K562 (cell line): ENCODE measurements around the gene RUFY2. TPM values are rescaled to one million over a fixed set of nuclear protein-coding genes. Genes with fewer than 3 reads are reported as not detected.

Source experiments
- AFF4 ChIP-seq: sonication (generic); formaldehyde crosslinking; IDR thresholded peaks from 2 replicates; pipeline ENCODE4 v1.8.0; 2023; ENCODE audit warnings: mild to moderate bottlenecking, missing genetic modification reagents
- ARID3A ChIP-seq: IDR thresholded peaks from 2 replicates; pipeline ENCODE4 v1.6.1; 2012; ENCODE audit warnings: low read depth, low read length, improper control_type of control experiment, borderline replicate concordance
- ATF6 ChIP-seq: sonication (generic); formaldehyde crosslinking; IDR thresholded peaks from 2 replicates; pipeline ENCODE4 v1.4.0; 2020; ENCODE audit warnings: mild to moderate bottlenecking, missing genetic modification reagents
- DPF2 ChIP-seq: fragments of 450-650 bp; IDR thresholded peaks from 2 replicates; pipeline ENCODE4 v1.6.1; 2016
- ELF2 ChIP-seq: fragments of 250-450 bp; sonication (Bioruptor Pico); IDR thresholded peaks from 2 replicates; pipeline ENCODE4 v1.5.0; 2021; ENCODE audit warnings: mild to moderate bottlenecking
- GABPB2 ChIP-seq: fragments of 250-450 bp; sonication (Bioruptor Pico); conservative IDR thresholded peaks from 2 replicates; pipeline ENCODE4 v1.5.1; 2021; ENCODE audit warnings: mild to moderate bottlenecking
- GATAD2B ChIP-seq: fragments of 450-650 bp; IDR thresholded peaks from 2 replicates; pipeline ENCODE4 v1.6.1; 2017; ENCODE audit warnings: mild to moderate bottlenecking, borderline replicate concordance
- HINFP ChIP-seq: fragments of 450-650 bp; conservative IDR thresholded peaks from 2 replicates; pipeline ENCODE4 v1.6.1; 2016; ENCODE audit warnings: missing genetic modification characterization, low read depth, mild to moderate bottlenecking, control low read depth, missing compliant biosample characterization
- HNRNPUL1 ChIP-seq: fragments of 200-400 bp; formaldehyde crosslinking; IDR thresholded peaks from 2 replicates; pipeline ENCODE4 v1.6.1; 2017; ENCODE audit warnings: low read length
- HOXB6 ChIP-seq: fragments of 250-450 bp; sonication (Bioruptor Pico); IDR thresholded peaks from 2 replicates; pipeline ENCODE4 v1.5.1; 2022; ENCODE audit warnings: mild to moderate bottlenecking, borderline replicate concordance
- IFI16 ChIP-seq: fragments of 250-450 bp; sonication (Bioruptor Pico); IDR thresholded peaks from 2 replicates; pipeline ENCODE4 v2.1.2; 2022; ENCODE audit warnings: mild to moderate bottlenecking, inconsistent platforms
- MECOM ChIP-seq: fragments of 250-450 bp; sonication (Bioruptor Pico); IDR thresholded peaks from 2 replicates; pipeline ENCODE4 v1.8.0; 2022; ENCODE audit warnings: inconsistent platforms
- RFX1 ChIP-seq: fragments of 450-650 bp; IDR thresholded peaks from 2 replicates; pipeline ENCODE4 v1.6.1; 2016; ENCODE audit warnings: mild to moderate bottlenecking, moderate library complexity
- SMAD2 ChIP-seq: fragments of 150-350 bp; IDR thresholded peaks from 2 replicates; pipeline ENCODE4 v1.6.1; 2014; ENCODE audit warnings: low read depth, mild to moderate bottlenecking, low read length
- SMC3 ChIP-seq: conservative IDR thresholded peaks from 2 replicates; pipeline ENCODE4 v1.6.1; 2011; ENCODE audit warnings: low read depth, low read length, improper control_type of control experiment; ENCODE audit not compliant: insufficient read depth
- TBL1XR1 ChIP-seq, 2 experiments: IDR thresholded peaks; 2 replicates each; pipeline ENCODE4 v1.6.1; 2012; ENCODE audit warnings: improper control_type of control experiment in 2 of 2, low read length in 2 of 2, mild to moderate bottlenecking in 1 of 2
- ZNF124 ChIP-seq: sonication (generic); formaldehyde crosslinking; IDR thresholded peaks from 2 replicates; pipeline ENCODE4 v1.8.1; 2022; ENCODE audit warnings: missing genetic modification reagents
- ZNF146 ChIP-seq: IDR thresholded peaks from one replicate; pipeline ENCODE4 v1.6.1; 2018; ENCODE audit warnings: missing compliant biosample characterization; ENCODE audit not compliant: unreplicated experiment
- ZNF41 ChIP-seq: fragments of 250-450 bp; sonication (Bioruptor Pico); conservative IDR thresholded peaks from 2 replicates; pipeline ENCODE4 v1.4.0; 2020; ENCODE audit warnings: mild to moderate bottlenecking
- ZNF551 ChIP-seq: fragments of 250-450 bp; sonication (Bioruptor Pico); IDR thresholded peaks from 2 replicates; pipeline ENCODE4 v1.5.0; 2021; ENCODE audit warnings: mild to moderate bottlenecking, moderate library complexity
- ZNF785 ChIP-seq: fragments of 250-450 bp; sonication (Bioruptor Pico); IDR thresholded peaks from 2 replicates; pipeline ENCODE4 v1.4.0; 2020; ENCODE audit warnings: mild to moderate bottlenecking
- polyA plus RNA-seq, 8 experiments: library from polyadenylated mRNA; depleted of rRNA in 4 of 8; stranded (reverse) in 5 of 8; unstranded in 3 of 8; fragments of >200 nt; fragmentation: Nextera tagmentation in 2 of 8; fragmentation: Illumina TruSeq in 1 of 8; extraction: Ambion mirVana in 2 of 8; extraction: Trizol in 1 of 8; gene quantifications; 2 replicates each; pipeline versions ENCODE4 v1.2.1 to v1.2.3, GENCODE V29; 2011 to 2014; ENCODE audit warnings: inconsistent platforms in 1 of 8, missing spikeins in 1 of 8
- total RNA-seq, 7 experiments: library from RNA; depleted of rRNA in 6 of 7; stranded (reverse); fragments of >200 nt in 6 of 7; fragmentation: Illumina TruSeq in 2 of 7; extraction: Trizol in 2 of 7; gene quantifications; 2 replicates each; pipeline versions ENCODE4 v1.2.1 to v1.2.3, GENCODE V29; 2011 to 2021; ENCODE audit warnings: low replicate concordance in 1 of 7

RUFY2 gene
- total and polyA plus RNA-seq, 9 of the 15 experiments (the other 6 are each of a cell fraction or from before 2014, with no cell fraction given) = 3.7 to 20.1 (median 12.6) TPM

- TF ChIP-seq ARID3A (no peak), ZNF146 (CRISPR knock-in tag) (no peak), IFI16 (CRISPR knock-in tag) (no peak), GABPB2 (CRISPR knock-in tag) (no peak), HNRNPUL1 (no peak), ZNF551 (CRISPR knock-in tag) (no peak), ZNF785 (CRISPR knock-in tag) (no peak), ZNF124 (CRISPR knock-in tag) (no peak), HINFP (tag) (0 out of 2 replicates have a peak, but pooled peaks have one; percentile 25), AFF4 (CRISPR knock-in tag) (peak; percentile 65; the same call in 1 of the 2 replicates), SMC3 (no peak), SMAD2 (no peak), ATF6 (0 out of 2 replicates have a peak, but pooled peaks have one; percentile 31), GATAD2B (no peak), ZNF41 (CRISPR knock-in tag) (no peak), MECOM (CRISPR knock-in tag) (no peak), HOXB6 (CRISPR knock-in tag) (no peak), ELF2 (CRISPR knock-in tag) (no peak), RFX1 (no peak), TBL1XR1 (IDR thresholded peaks at IDR 0.05; ENCODE audit: low read length in 2 of 2) (0 out of 4 replicates have a peak, but pooled peaks of 1 of the 2 experiments have one; percentile 42), DPF2 (0 out of 2 replicates have a peak, but pooled peaks have one; percentile 55)
These were observed 76.1 kb downstream of the RUFY2 start (continued) for GRCh38 chr10:68330852-68331454.
